ENCODE data around the gene PPP2R5C. TPM values are rescaled to one million over a fixed set of nuclear protein-coding genes. Genes with fewer than 3 reads are reported as not detected.
"Not testable (repeated sequence)": the region's sequence is repeated elsewhere in the genome, so short reads cannot be mapped to it uniquely, and the experiment has no call there.

PPP2R5C gene
- total RNA-seq, 4 donors from 2014 or later = 63.3 to 113 (median 75.9) TPM

- 60 to 62% methylated on average over 9 to 10 of the region's 10 CpGs for WGBS, 2 donors
- peaks cover 0 to 8% (median 0%) of the 10 kb centered on the region in 4 donors for H3K4me1 ChIP-seq
- TF ChIP-seq POLR2A (IDR thresholded peaks at IDR 0.05) = no peak
- TF ChIP-seq EP300 (IDR thresholded peaks at IDR 0.05) = no peak
- no peak for TF ChIP-seq CTCF (IDR thresholded peaks at IDR 0.05)
- DNase-seq (ENCODE audit: low spot score in 2 of 2) = no peak
- no peak overlapping the region for H3K4me3 ChIP-seq
- H3K27ac ChIP-seq = no peak overlapping the region
- no peaks in the 10 kb centered on the region for H3K36me3 ChIP-seq
- no peaks in the 10 kb centered on the region for H3K27me3 ChIP-seq
- no peaks in the 10 kb centered on the region for H3K9me3 ChIP-seq
These were observed 42.4 kb upstream of the PPP2R5C start for GRCh38 chr14:101719045-101719645.

- Histone ChIP-seq H3K4me3 (no peak overlapping the region), H3K4me1 (peaks cover 0 to 8% (median 0%) of the 10 kb centered on the region in 4 donors), H3K27me3 (no peaks in the 10 kb centered on the region), H3K36me3 (no peaks in the 10 kb centered on the region), H3K9me3 (no peaks in the 10 kb centered on the region), H3K27ac (no peak overlapping the region)
- no peak for TF ChIP-seq CTCF (IDR thresholded peaks at IDR 0.05)
- no peak for TF ChIP-seq POLR2A (IDR thresholded peaks at IDR 0.05)
- TF ChIP-seq EP300 (IDR thresholded peaks at IDR 0.05) = no peak
- DNase-seq (ENCODE audit: low spot score in 2 of 2) = no peak
- 48 to 50% methylated on average over 8 of the region's 8 CpGs for WGBS, 2 donors
These were observed 41.8 kb upstream of the PPP2R5C start for GRCh38 chr14:101719708-101720107.

GRCh38 chr14:101721111-101721510 is 40.4 kb upstream of the PPP2R5C start:
- H3K4me1 ChIP-seq = peaks cover 0 to 8% (median 0%) of the 10 kb centered on the region in 4 donors
- DNase-seq (ENCODE audit: low spot score in 2 of 2) = no peak
- 69 to 77% methylated on average over 5 of the region's 5 CpGs for WGBS, 2 donors
- peak overlapping the region in 2 of 4 donors; percentile 59 to 62 for H3K27ac ChIP-seq
- no peaks in the 10 kb centered on the region for H3K36me3 ChIP-seq
- TF ChIP-seq CTCF (IDR thresholded peaks at IDR 0.05) (no peak), EP300 (IDR thresholded peaks at IDR 0.05) (no peak), POLR2A (IDR thresholded peaks at IDR 0.05) (no peak)
- H3K27me3 ChIP-seq = no peaks in the 10 kb centered on the region
- no peaks in the 10 kb centered on the region for H3K9me3 ChIP-seq
- no peak overlapping the region for H3K4me3 ChIP-seq

GRCh38 chr14:101721951-101722661 is 39.4 kb upstream of the PPP2R5C start:
- Histone ChIP-seq H3K4me1 (peaks cover 0 to 8% (median 0%) of the 10 kb centered on the region in 4 donors), H3K9me3 (no peaks in the 10 kb centered on the region), H3K4me3 (no peak overlapping the region), H3K36me3 (no peaks in the 10 kb centered on the region), H3K27ac (peak overlapping the region in 2 of 4 donors; percentile 59 to 78), H3K27me3 (no peaks in the 10 kb centered on the region)
- 40 to 43% methylated on average over 21 of the region's 21 CpGs for WGBS, 2 donors
- TF ChIP-seq EP300 (IDR thresholded peaks at IDR 0.05) (peak; percentile 8 to 37), CTCF (IDR thresholded peaks at IDR 0.05) (no peak)
- DNase-seq (ENCODE audit: low spot score in 2 of 2) = no peak

- DNase-seq (ENCODE audit: low spot score in 2 of 2) = no peak
- no peaks in the 10 kb centered on the region for H3K27me3 ChIP-seq
- H3K36me3 ChIP-seq = no peaks in the 10 kb centered on the region
- H3K4me1 ChIP-seq = peaks cover 0 to 8% (median 0%) of the 10 kb centered on the region in 4 donors
- H3K27ac ChIP-seq = peak overlapping the region in 1 of 4 donors; percentile 78
- no peak overlapping the region for H3K4me3 ChIP-seq
- WGBS, 2 donors = 88 to 89% methylated on average over 8 of the region's 8 CpGs
- H3K9me3 ChIP-seq = no peaks in the 10 kb centered on the region
- no peak for TF ChIP-seq EP300 (IDR thresholded peaks at IDR 0.05)
- no peak for TF ChIP-seq CTCF (IDR thresholded peaks at IDR 0.05)
- TF ChIP-seq POLR2A (IDR thresholded peaks at IDR 0.05) = no peak
These were observed 38.4 kb upstream of the PPP2R5C start for GRCh38 chr14:101723061-101723595.

GRCh38 chr14:101725652-101726051 is 35.9 kb upstream of the PPP2R5C start:
- not testable (repeated sequence) for H3K9me3 ChIP-seq; H3K4me1 ChIP-seq; H3K27ac ChIP-seq; DNase-seq (ENCODE audit: low spot score in 2 of 2); H3K27me3 ChIP-seq; H3K36me3 ChIP-seq; H3K4me3 ChIP-seq
- WGBS, 2 donors = 90 to 92% methylated on average over 7 of the region's 7 CpGs

All from tibial nerve (tissue), 4 donors.